Measurements from ENCODE around the gene NFILZ. TPM values are rescaled to one million over a fixed set of nuclear protein-coding genes. Genes with fewer than 3 reads are reported as not detected.

Gene NFILZ
- total and polyA plus RNA-seq, 2 of the 8 experiments (the other 6 are each of a cell fraction or from before 2014, with no cell fraction given), result not detected

DNA sequence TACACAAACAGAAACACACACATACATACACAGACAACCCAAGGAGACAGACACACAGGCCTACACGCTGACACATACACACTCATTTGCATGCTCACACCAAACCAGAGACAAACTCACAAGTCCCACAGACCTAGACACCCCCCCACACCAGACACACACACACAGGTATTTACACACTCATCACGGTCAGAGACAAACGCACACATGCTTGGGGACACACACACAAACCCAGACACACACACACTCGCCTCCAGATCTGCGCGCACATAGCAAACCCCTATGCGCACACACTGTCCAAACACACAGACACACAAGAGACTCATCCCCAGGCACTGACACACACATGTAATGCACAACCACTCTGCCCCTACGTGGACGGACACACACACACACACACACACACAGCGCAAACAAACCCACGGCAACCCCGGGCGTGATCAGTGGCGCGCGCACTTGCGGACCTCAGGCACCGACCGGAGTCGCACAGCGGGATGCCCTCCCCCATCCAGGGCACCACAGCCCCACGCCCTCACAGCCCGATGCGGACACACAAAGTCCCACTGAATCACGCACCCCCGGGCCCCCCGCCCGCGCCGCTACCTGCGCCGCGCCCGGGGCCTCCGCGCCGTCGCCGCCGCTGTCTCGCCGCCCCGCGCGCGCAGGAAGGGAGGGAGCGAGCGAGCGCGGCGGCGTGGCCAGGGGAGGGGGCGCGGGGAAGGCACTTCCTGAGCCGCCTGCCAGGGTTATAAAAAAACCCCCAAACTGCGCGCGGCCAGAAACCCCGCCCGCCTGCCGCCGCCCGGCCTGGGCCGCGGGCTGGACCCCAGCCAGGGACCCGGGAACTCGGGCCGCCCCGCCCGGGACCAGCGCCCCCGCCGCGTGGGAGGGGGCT lies 20.1 kb upstream of the NFILZ start, which contains the start of gene ADAMTS10:
ADAMTS10 (minus strand) TSS at position 675 of the 895 bp plus-strand sequence. CDS start 5,005 bp downstream, outside the sequence.
- no peaks in the 10 kb centered on the region for H3K27me3 ChIP-seq (replicated peaks in 1 of 4; ENCODE audit: control insufficient read depth in 3 of 4, extremely low read depth in 1 of 4, insufficient read depth in 3 of 4, low read length in 3 of 4)
- 0% methylated on average over 43 of the region's 74 CpGs; no CpG with 5 or more reads in 1 of the 2 experiments for WGBS, 2 experiments (ENCODE audit: extremely low coverage in 1 of 2, insufficient coverage in 1 of 2, insufficient read length in 1 of 2, insufficient replicate concordance in 2 of 2, low coverage in 1 of 2, low lambda C conversion rate in 2 of 2, missing lambda C conversion rate in 1 of 2)
- H3K36me3 ChIP-seq (ENCODE audit: control insufficient read depth in 2 of 4, insufficient read depth in 4 of 4, low read length in 3 of 4), result no peaks in the 10 kb centered on the region; a peak in 1 of 8 replicates
- H4K20me1 ChIP-seq (replicated peaks in 1 of 2; ENCODE audit: control insufficient read depth in 1 of 2, insufficient read depth in 2 of 2, low read length in 2 of 2), result peaks cover 0 to 3% of the 10 kb centered on the region in 2 experiments
- H3K4ac ChIP-seq (replicated peaks; ENCODE audit: insufficient read length, low read depth, low read length), result peak within 1 kb of the TSS; percentile 100
- H3K4me1 ChIP-seq (replicated peaks in 1 of 4; ENCODE audit: control insufficient read depth in 3 of 4, insufficient read depth in 4 of 4, low read length in 3 of 4), result peaks cover 10 to 29% (median 19%) of the 10 kb centered on the region in 4 experiments
- H3K79me2 ChIP-seq (ENCODE audit: control insufficient read depth in 1 of 2, insufficient read depth in 2 of 2, low read length in 2 of 2), result peaks cover 0 to 6% of the 10 kb centered on the region in 2 experiments; a peak in 1 of 4 replicates
- peak within 1 kb of the TSS; percentile 65 for H3K56ac ChIP-seq (replicated peaks; ENCODE audit: insufficient read length, low read depth, low read length)
- peak within 1 kb of the TSS; percentile 99 for H2BK12ac ChIP-seq (ENCODE audit: low read depth, low read length)
- no peak within 1 kb of the TSS for H3K23ac ChIP-seq (ENCODE audit: insufficient read length)
- H4K91ac ChIP-seq (replicated peaks; ENCODE audit: insufficient read length, low read length), result peak within 1 kb of the TSS; percentile 94
- H4K8ac ChIP-seq (ENCODE audit: extremely low read depth, insufficient read depth, low read length), result peak within 1 kb of the TSS; percentile 82
- peak within 1 kb of the TSS; percentile 90 for H4K5ac ChIP-seq (ENCODE audit: insufficient read length, low read depth, low read length)
- peak within 1 kb of the TSS; percentile 20 for H3K14ac ChIP-seq (ENCODE audit: insufficient read length)
- H3K9ac ChIP-seq (replicated peaks in 1 of 4; ENCODE audit: extremely low read depth in 1 of 4, low read depth in 3 of 4, low read length in 3 of 4), result peak within 1 kb of the TSS in 3 of 4 experiments; percentile 61 to 83 (median 75); a peak in 6 of 7 replicates
- peak within 1 kb of the TSS; percentile 70 to 93 (median 88) for H3K4me3 ChIP-seq (ENCODE audit: extremely low read depth in 1 of 4, insufficient read depth in 2 of 4, low read depth in 3 of 4, low read length in 4 of 4)
- H2BK15ac ChIP-seq (ENCODE audit: low read length), result peak within 1 kb of the TSS; percentile 100
- H3K27ac ChIP-seq (ENCODE audit: low read depth, low read length), result peak within 1 kb of the TSS; percentile 29
- H2BK20ac ChIP-seq (ENCODE audit: low read length), result peak within 1 kb of the TSS; percentile 100
- DNase-seq (ENCODE audit: low read depth in 1 of 2, low spot score in 2 of 2) (peak in 1 of 2 experiments; percentile 76), FAIRE-seq (peak; percentile 42)
- peak within 1 kb of the TSS; percentile 97 for H3K18ac ChIP-seq (ENCODE audit: extremely low read depth, low read length)
- H3K23me2 ChIP-seq (ENCODE audit: low read depth, low read length), result peaks cover 17% of the 10 kb centered on the region
- H2BK5ac ChIP-seq (ENCODE audit: low read depth, low read length), result peak within 1 kb of the TSS; percentile 98
- peak within 1 kb of the TSS; percentile 99 for H2BK120ac ChIP-seq (replicated peaks; ENCODE audit: low read depth, low read length)
- H3K4me2 ChIP-seq (ENCODE audit: insufficient read depth in 1 of 2, low read depth in 2 of 2, low read length in 2 of 2), result peak within 1 kb of the TSS; percentile 90 to 96
- POLR2A ChIA-PET (ENCODE audit: partially characterized antibody), result no interaction called here
- no peaks in the 10 kb centered on the region for H3K9me3 ChIP-seq (ENCODE audit: insufficient read depth in 2 of 2, low read depth in 1 of 2, low read length in 1 of 2)
- H2AFZ ChIP-seq (ENCODE audit: low read length), result no peak within 1 kb of the TSS
- peaks cover 3% of the 10 kb centered on the region; the same call in 1 of the 2 replicates for H3K79me1 ChIP-seq (ENCODE audit: low read depth, low read length)
- peak within 1 kb of the TSS; percentile 89 for H2AK5ac ChIP-seq (ENCODE audit: low read depth, low read length)
- CTCF ChIA-PET (ENCODE audit: partially characterized antibody), result no interaction called here
- TF ChIP-seq CEBPB (IDR thresholded peaks at IDR 0.05; ENCODE audit: low read depth, low read length) (no peak), RNF2 (IDR thresholded peaks at IDR 0.05; ENCODE audit: borderline replicate concordance, low read depth, low read length, missing control alignments, poor library complexity, severe bottlenecking) (no peak), KDM4A (IDR thresholded peaks at IDR 0.05; ENCODE audit: low read depth, low read length, severe bottlenecking) (peak; percentile 64), POLR2AphosphoS5 (IDR thresholded peaks at IDR 0.05; ENCODE audit: low read depth, low read length) (no peak), SAP30 (IDR thresholded peaks at IDR 0.05; ENCODE audit: insufficient read depth, insufficient replicate concordance, low read length) (peak; percentile 80), ASH2L (IDR thresholded peaks at IDR 0.05; ENCODE audit: low read length) (peak; percentile 38), PHF8 (conservative IDR thresholded peaks at IDR 0.05; ENCODE audit: low read depth, low read length) (no peak; the same call in 1 of the 2 replicates), TAF7 (optimal IDR thresholded peaks at IDR 0.05; ENCODE audit: borderline replicate concordance, low read depth, low read length) (no peak), GTF2F1 (IDR thresholded peaks at IDR 0.05; ENCODE audit: borderline replicate concordance, low read depth, low read length) (no peak), FOSL1 (IDR thresholded peaks at IDR 0.05; ENCODE audit: insufficient read depth, low read depth, low read length) (no peak), SP1 (IDR thresholded peaks at IDR 0.05; ENCODE audit: low read depth, low read length) (no peak)

Data from H1 (cell line).